Stomach (tissue), 4 donors: Measurements from ENCODE around the gene MRPS16.

Experiments used
- POLR2A ChIP-seq, 4 donors: fragments of 450-650 bp; IDR thresholded peaks; one replicate each; pipeline ENCODE4 v1.6.1; 2016; ENCODE audit warnings: antibody characterized with exemption in 4 of 4, control low read depth in 2 of 4, mild to moderate bottlenecking in 1 of 4, moderate library complexity in 1 of 4
- POLR2AphosphoS5 ChIP-seq, 3 donors: sonication (generic); formaldehyde crosslinking; IDR thresholded peaks; one replicate each; pipeline ENCODE4 v1.6.1; 2016; ENCODE audit warnings: antibody characterized with exemption in 3 of 3
- TF ChIP-seq, protein P1 (sequence below), 7 experiments: fragments of 450-650 bp in 4 of 7; fragments of 200-600 bp in 3 of 7; sonication (generic) in 3 of 7; IDR thresholded peaks; one replicate each; pipeline ENCODE4 v1.5.1; 2016 to 2019; ENCODE audit warnings: antibody characterized with exemption in 7 of 7, control low read depth in 2 of 7, mild to moderate bottlenecking in 1 of 7

DNA sequence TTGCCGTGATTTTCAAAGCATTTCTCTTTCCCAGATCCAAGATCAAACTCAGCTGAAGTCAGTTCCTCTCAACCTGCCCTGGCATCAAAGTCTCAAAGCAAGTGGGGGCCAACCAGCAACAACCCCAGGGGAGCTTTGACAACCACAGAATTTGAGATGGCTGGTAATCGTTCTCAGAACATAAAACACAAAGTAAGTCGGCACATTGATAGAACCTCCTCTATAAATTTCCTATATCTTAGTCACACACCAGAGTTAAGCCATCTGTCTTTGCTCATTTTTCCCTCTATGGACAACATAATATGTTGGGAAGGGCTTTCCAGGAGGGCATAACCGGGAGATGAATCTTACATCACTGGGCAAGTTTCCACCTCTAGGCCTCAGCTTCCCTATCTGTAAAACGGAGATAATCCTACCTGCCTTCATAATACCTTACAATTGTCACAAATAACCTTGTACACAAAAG is 4.2 kb downstream of the MRPS16 start:
- TF ChIP-seq, protein P1, sequence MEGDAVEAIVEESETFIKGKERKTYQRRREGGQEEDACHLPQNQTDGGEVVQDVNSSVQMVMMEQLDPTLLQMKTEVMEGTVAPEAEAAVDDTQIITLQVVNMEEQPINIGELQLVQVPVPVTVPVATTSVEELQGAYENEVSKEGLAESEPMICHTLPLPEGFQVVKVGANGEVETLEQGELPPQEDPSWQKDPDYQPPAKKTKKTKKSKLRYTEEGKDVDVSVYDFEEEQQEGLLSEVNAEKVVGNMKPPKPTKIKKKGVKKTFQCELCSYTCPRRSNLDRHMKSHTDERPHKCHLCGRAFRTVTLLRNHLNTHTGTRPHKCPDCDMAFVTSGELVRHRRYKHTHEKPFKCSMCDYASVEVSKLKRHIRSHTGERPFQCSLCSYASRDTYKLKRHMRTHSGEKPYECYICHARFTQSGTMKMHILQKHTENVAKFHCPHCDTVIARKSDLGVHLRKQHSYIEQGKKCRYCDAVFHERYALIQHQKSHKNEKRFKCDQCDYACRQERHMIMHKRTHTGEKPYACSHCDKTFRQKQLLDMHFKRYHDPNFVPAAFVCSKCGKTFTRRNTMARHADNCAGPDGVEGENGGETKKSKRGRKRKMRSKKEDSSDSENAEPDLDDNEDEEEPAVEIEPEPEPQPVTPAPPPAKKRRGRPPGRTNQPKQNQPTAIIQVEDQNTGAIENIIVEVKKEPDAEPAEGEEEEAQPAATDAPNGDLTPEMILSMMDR (IDR thresholded peaks at IDR 0.05), result no peak
- TF ChIP-seq POLR2AphosphoS5 (IDR thresholded peaks at IDR 0.05) (no peak), POLR2A (IDR thresholded peaks at IDR 0.05) (no peak)
